Epithelial cell of proximal tubule (primary cell): ENCODE results near the gene UGCG. TPM values are rescaled to one million over a fixed set of nuclear protein-coding genes. Genes with fewer than 3 reads are reported as not detected.

Source experiments
- DNase-seq: peaks from one replicate; pipeline ENCODE4 v3.0.0-alpha.2; 2011; ENCODE audit warnings: low read depth
- H3K4me3 ChIP-seq: 2 replicates; pipeline ENCODE4 v1.5.1; 2011; ENCODE audit warnings: low read depth, mild to moderate bottlenecking, low read length
- CTCF ChIP-seq: conservative IDR thresholded peaks from 2 replicates; pipeline ENCODE4 v1.5.1; 2012; ENCODE audit warnings: low read depth, mild to moderate bottlenecking, low read length
- total RNA-seq: library from RNA; depleted of rRNA; stranded (reverse); fragments of >200 nt; gene quantifications from 2 replicates; pipeline ENCODE4 v1.2.3, GENCODE V29; 2015

Gene UGCG
- total RNA-seq, 1 donor from 2014 or later, result 288 TPM

DNA sequence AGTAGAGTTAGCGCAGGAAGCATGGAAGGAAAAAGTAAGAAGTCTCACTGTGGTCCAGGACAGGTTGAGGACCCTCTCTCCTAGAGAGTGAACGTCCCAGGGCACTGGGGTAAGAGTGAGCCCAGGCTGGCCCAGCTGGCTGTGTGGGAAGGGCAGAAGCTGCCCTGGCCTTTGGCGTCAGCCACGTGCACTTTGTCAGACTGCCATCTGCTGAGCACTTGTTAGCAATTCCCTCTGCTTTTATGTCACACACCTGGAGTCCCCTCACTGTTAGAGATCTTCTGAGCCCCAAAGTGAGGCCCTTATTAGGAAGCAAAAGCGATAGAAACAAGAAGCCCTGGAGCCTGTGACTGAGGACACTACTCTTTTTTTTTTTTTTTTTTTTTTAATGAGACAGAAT lies 79.1 kb downstream of the UGCG start:
- no peak for DNase-seq
- no peak overlapping the region for H3K4me3 ChIP-seq
- peak; percentile 19 for TF ChIP-seq CTCF

DNA sequence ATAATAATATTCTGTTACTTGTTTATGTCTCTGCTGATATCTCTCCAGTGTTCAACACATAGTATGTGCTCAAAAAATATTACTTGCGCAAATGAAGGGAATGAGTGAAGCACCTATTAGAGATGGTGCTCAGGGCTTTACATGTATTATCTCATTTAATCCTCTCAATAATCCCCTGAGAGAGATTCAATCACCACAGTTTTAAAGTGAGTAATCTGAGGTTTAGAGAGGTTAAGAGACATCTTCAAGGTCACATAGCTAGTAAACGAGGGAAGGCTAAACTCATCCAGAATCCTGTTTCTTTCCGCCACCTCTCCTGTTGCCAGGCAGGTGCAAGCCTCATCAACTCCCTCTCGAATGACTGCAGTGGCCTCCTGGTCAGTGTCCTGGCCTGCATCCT lies 82.0 kb downstream of the UGCG start:
- TF ChIP-seq CTCF, result no peak
- DNase-seq, result no peak
- H3K4me3 ChIP-seq, result no peak overlapping the region

- DNase-seq, result no peak
- H3K4me3 ChIP-seq, result no peak overlapping the region
- no peak for TF ChIP-seq CTCF
Observed at GRCh38 chr9:111979561-111979960, 82.9 kb downstream of the UGCG start.

DNA sequence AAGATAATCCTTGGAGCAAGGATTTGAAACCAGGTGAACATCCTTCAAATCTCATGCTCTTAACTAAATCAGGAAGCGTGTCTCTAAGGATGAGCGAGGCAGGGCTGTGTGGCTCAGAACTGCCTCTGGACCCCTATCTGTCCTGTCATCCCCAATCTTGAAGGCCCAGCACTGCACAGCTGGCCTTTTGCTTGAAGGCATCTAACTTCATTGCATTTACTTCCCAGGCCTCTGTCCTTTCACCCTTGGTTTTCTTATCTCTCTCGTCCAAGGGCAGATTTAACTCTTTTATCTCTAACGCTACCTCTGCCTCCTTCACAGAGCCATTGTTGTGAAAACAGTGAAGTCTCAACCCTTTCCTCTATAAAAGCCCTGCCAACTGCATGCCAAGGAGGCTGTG lies 83.8 kb downstream of the UGCG start:
- TF ChIP-seq CTCF, result no peak
- no peak overlapping the region for H3K4me3 ChIP-seq
- DNase-seq, result no peak

- no peak overlapping the region for H3K4me3 ChIP-seq
- no peak for DNase-seq
- no peak for TF ChIP-seq CTCF
Observed at GRCh38 chr9:111983484-111983908, 86.9 kb downstream of the UGCG start.

GRCh38 chr9:111984086-111984802 lies 87.6 kb downstream of the UGCG start:
- no peak for TF ChIP-seq CTCF
- H3K4me3 ChIP-seq, result no peak overlapping the region
- DNase-seq, result no peak

Other genes starting within 250 kb of the UGCG start
- gene GNG10, start 235.2 kb upstream of the UGCG start, total RNA-seq, result 74.3 and 87.8 TPM in 2 replicates
- 0.07 TPM in 1 of 2 replicates, not detected in the other for gene SHOC1, start 101.9 kb upstream of the UGCG start, total RNA-seq